Central memory CD4-positive, alpha-beta T cell (primary cell): ENCODE data around the gene GABRD.
"Not testable (repeated sequence)": the region's sequence is repeated elsewhere in the genome, so short reads cannot be mapped to it uniquely, and the experiment has no call there.

Experiments
- DNase-seq: peaks from one replicate; pipeline ENCODE4 v3.0.0; 2022
- total RNA-seq, 3 experiments: gene quantifications; one replicate each; lab custom pipeline; 2026; lab: John Stamatoyannopoulos, UW

Gene GABRD
- 0 reads per million in 3 experiments for total RNA-seq

GRCh38 chr1:2019172-2019543, at the start of gene GABRD:
GABRD (plus strand) TSS chr1:2019345; CDS start chr1:2019424, 79 bp downstream.
- DNase-seq = no peak

- DNase-seq = no peak
Observed at GRCh38 chr1:1969505-1969900, 49.6 kb upstream of the GABRD start.

- no peak for DNase-seq
Observed at GRCh38 chr1:1969953-1970716, 49.0 kb upstream of the GABRD start.

- DNase-seq = no peak
Observed at GRCh38 chr1:1971017-1971416, 48.1 kb upstream of the GABRD start.

- DNase-seq = no peak
Observed at GRCh38 chr1:1971688-1972087, 47.5 kb upstream of the GABRD start.

- DNase-seq = no peak
Observed at GRCh38 chr1:1972976-1973715, 46.0 kb upstream of the GABRD start.

- no peak for DNase-seq
Observed at GRCh38 chr1:1973716-1974642, 45.2 kb upstream of the GABRD start.

- no peak for DNase-seq
Observed at GRCh38 chr1:1974834-1975233, 44.3 kb upstream of the GABRD start.

- no peak for DNase-seq
Observed at GRCh38 chr1:1975535-1975934, 43.6 kb upstream of the GABRD start.

- no peak for DNase-seq
Observed at GRCh38 chr1:1976031-1976430, 43.1 kb upstream of the GABRD start.

GRCh38 chr1:1978108-1978507, 41.0 kb upstream of the GABRD start:
- DNase-seq = no peak

GRCh38 chr1:1978690-1979481, 40.3 kb upstream of the GABRD start:
- not testable (repeated sequence) for DNase-seq

GRCh38 chr1:1979482-1980165, 39.5 kb upstream of the GABRD start:
- no peak for DNase-seq

- DNase-seq = no peak
Observed at GRCh38 chr1:1980467-1981141, 38.5 kb upstream of the GABRD start.

- no peak for DNase-seq
Observed at GRCh38 chr1:1981142-1981500, 38.0 kb upstream of the GABRD start.

GRCh38 chr1:1981631-1982327, 37.4 kb upstream of the GABRD start:
- DNase-seq = not testable (repeated sequence)

- no peak for DNase-seq
Observed at GRCh38 chr1:1982379-1983232, 36.5 kb upstream of the GABRD start.

- DNase-seq = no peak
Observed at GRCh38 chr1:1984560-1985070, 34.5 kb upstream of the GABRD start.

- no peak for DNase-seq
Observed at GRCh38 chr1:1985375-1986050, 33.6 kb upstream of the GABRD start.
